ENCODE measurements around the gene MRPL4. TPM values are rescaled to one million over a fixed set of nuclear protein-coding genes. Genes with fewer than 3 reads are reported as not detected.
A peak's percentile ranks its signal among the peaks of the same experiment; 100 is the strongest.

The MRPL4 gene
- total RNA-seq, 1 donor from 2014 or later = 12.9 TPM

GRCh38 chr19:10288662-10289166 lies 36.7 kb downstream of the MRPL4 start:
- DNase-seq (ENCODE audit: low read depth in 2 of 2) = peak; percentile 46 to 54

DNA sequence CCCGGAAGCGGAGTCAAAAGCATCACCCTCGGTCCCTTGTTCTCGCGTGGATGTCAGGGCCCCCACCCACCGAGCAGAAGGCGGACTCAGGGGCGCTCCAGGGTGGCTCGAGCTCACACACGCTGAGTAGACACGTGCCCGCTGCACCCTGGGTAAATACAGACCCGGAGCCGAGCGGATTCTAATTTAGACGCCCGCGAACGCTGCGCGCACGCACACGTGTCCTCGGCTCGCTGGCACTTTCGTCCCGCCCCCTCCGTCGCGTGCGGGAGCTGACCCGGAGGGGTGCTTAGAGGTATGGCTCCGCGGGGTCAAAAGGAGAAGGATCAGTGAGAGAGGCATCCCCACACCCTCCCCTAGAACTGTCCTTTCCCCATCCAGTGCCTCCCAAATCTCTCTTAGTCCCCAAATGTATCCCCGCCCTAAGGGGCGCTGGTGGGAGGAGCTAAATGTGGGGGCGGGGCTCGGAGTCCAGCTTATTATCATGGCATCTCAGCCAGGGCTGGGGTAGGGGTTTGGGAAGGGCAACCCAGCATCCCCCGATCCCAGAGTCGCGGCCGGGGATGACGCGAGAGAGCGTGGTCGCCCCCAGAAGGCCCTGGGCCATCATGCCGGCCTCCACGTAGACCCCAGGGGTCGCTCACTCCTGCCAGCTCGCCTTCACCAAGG lies 37.3 kb downstream of the MRPL4 start:
- peak; percentile 34 to 39 for DNase-seq (ENCODE audit: low read depth in 2 of 2)

- no peak for DNase-seq (ENCODE audit: low read depth in 2 of 2)
Measured at GRCh38 chr19:10289836-10290356, 37.9 kb downstream of the MRPL4 start, which contains the start of gene ICAM5. TSS of gene ICAM5 (plus strand) at chr19:10289952. CDS start at chr19:10290044, 92 bp downstream.

DNA sequence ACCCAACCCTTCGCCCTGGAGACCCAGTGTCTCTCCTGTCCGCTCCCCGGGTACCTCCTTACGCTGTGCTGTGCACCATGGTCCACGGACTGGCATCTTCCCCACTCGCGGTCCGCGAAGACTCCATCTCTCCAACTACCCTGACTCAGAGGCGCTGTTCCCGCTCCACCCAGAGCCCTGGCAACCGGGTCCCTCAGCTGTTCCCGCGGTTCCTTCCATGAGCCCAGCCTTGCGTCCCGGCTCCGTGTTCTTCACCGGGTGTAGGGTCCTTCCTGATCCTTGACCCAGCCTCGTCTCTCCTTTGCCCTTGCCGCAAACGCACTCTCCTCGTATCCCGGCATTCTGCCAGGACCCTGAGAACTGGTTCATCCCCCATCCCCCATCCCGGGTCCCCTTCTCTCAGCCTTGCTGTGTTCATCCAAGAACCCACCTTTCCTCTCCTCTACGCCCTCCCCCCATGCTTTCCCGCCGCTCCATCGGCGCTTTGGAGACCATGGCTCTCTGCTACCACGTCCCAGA lies 38.4 kb downstream of the MRPL4 start:
- no peak for DNase-seq (ENCODE audit: low read depth in 2 of 2)

DNA sequence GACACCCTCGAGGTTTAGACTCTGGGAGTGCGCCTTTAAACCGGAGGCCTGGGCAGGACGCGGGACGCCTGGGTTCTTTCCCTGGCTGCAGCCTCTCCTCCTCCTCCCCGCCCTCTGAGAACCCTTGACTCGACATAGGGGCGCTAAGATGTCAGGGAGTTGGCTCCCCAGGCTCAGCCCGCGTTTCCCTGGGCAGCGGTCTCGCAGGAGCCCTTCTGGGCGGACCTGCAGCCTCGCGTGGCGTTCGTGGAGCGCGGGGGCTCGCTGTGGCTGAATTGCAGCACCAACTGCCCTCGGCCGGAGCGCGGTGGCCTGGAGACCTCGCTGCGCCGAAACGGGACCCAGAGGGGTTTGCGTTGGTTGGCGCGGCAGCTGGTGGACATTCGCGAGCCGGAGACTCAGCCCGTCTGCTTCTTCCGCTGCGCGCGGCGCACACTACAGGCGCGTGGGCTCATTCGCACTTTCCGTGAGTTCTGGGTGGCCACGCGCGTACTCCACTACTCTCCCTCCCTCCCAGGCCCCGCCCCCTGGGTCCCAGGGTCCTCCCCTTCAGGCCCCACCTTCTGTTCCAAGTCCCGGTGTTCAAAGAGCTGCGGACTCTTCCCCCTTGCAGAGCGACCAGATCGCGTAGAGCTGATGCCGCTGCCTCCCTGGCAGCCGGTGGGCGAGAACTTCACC lies 39.0 kb downstream of the MRPL4 start:
- DNase-seq (ENCODE audit: low read depth in 2 of 2) = no peak

- DNase-seq (ENCODE audit: low read depth in 2 of 2) = no peak
Measured at GRCh38 chr19:10291554-10292205, 39.7 kb downstream of the MRPL4 start.

DNA sequence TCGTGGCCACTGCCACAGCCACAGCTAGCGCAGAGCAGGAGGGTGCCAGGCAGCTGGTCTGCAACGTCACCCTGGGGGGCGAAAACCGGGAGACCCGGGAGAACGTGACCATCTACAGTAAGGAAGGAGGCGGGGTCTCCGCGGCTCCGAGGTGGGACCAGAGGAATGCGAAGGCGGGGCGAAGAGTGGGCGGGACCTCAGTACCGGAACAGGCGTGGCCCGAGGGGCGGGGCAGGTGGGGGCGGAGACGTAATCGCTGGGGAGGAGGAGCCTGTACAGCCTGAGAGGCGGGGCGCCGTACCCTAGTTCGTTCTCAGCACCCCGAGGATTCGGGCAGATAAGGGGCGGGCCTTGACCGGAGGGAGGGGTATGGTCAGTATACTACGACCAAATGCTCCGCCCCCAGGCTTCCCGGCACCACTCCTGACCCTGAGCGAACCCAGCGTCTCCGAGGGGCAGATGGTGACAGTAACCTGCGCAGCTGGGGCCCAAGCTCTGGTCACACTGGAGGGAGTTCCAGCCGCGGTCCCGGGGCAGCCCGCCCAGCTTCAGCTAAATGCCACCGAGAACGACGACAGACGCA lies 40.3 kb downstream of the MRPL4 start:
- peak; percentile 50 to 58 for DNase-seq (ENCODE audit: low read depth in 2 of 2)

DNA sequence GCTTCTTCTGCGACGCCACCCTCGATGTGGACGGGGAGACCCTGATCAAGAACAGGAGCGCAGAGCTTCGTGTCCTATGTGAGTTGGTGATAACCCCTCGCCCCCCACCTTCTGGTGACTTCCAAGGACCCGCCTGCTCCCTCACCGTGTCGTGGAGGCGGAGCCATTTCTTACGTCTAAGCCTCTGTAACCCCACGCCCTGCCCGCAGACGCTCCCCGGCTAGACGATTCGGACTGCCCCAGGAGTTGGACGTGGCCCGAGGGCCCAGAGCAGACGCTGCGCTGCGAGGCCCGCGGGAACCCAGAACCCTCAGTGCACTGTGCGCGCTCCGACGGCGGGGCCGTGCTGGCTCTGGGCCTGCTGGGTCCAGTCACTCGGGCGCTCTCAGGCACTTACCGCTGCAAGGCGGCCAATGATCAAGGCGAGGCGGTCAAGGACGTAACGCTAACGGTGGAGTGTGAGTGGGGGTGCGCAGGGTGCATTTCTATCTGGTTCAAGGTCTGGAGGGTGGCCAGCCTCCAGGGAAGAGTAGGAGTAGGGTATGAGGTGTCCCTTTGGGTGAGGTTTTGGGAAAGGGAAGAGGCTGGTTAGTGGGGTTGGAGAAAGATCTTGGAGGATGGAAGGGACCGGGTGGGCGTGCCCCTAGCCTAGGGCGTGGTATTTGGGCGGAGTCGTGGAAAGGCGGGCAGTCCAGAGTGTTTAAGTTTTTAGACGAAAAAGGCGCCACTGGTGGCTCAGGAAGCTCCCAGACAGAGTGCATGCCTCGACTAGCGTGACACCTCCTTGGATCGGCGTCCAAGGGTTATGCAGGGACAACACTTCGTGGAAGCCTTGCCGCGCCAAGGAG lies 41.0 kb downstream of the MRPL4 start:
- DNase-seq (ENCODE audit: low read depth in 2 of 2) = no peak

DNA sequence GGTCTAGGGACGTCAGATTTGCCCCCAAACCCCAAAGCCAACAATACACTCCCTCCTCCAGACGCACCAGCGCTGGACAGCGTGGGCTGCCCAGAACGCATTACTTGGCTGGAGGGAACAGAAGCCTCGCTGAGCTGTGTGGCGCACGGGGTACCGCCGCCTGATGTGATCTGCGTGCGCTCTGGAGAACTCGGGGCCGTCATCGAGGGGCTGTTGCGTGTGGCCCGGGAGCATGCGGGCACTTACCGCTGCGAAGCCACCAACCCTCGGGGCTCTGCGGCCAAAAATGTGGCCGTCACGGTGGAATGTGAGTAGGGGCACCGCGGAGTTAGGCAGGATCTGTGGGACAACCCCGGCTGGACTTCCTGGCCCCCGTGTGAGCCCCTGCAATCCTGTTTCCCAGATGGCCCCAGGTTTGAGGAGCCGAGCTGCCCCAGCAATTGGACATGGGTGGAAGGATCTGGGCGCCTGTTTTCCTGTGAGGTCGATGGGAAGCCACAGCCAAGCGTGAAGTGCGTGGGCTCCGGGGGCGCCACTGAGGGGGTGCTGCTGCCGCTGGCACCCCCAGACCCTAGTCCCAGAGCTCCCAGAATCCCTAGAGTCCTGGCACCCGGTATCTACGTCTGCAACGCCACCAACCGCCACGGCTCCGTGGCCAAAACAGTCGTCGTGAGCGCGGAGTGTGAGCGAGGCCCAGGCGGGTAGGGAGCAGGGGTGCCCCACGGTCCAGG lies 41.8 kb downstream of the MRPL4 start:
- no peak for DNase-seq (ENCODE audit: low read depth in 2 of 2)

GRCh38 chr19:10294368-10294697 lies 42.3 kb downstream of the MRPL4 start:
- DNase-seq (ENCODE audit: low read depth in 2 of 2) = peak in 1 of 2 donors; percentile 32

DNA sequence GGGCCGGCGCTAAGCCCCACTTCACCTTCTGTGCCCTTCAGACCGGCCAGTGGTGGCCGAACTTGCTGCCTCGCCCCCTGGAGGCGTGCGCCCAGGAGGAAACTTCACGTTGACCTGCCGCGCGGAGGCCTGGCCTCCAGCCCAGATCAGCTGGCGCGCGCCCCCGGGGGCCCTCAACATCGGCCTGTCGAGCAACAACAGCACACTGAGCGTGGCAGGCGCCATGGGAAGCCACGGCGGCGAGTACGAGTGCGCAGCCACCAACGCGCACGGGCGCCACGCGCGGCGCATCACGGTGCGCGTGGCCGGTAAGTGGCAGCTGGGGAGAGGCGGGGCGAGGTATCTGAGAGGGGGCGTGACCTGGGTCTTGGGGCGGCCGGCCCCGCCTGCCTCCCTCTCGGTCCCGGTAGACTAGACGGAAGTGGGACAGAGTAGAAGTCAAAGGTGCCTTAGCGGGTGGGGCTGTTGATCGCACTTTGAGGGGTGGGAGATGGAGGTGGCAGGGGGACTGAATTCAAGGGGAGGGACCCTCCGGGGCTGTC lies 43.4 kb downstream of the MRPL4 start:
- peak in 1 of 2 donors; percentile 63 for DNase-seq (ENCODE audit: low read depth in 2 of 2)

DNA sequence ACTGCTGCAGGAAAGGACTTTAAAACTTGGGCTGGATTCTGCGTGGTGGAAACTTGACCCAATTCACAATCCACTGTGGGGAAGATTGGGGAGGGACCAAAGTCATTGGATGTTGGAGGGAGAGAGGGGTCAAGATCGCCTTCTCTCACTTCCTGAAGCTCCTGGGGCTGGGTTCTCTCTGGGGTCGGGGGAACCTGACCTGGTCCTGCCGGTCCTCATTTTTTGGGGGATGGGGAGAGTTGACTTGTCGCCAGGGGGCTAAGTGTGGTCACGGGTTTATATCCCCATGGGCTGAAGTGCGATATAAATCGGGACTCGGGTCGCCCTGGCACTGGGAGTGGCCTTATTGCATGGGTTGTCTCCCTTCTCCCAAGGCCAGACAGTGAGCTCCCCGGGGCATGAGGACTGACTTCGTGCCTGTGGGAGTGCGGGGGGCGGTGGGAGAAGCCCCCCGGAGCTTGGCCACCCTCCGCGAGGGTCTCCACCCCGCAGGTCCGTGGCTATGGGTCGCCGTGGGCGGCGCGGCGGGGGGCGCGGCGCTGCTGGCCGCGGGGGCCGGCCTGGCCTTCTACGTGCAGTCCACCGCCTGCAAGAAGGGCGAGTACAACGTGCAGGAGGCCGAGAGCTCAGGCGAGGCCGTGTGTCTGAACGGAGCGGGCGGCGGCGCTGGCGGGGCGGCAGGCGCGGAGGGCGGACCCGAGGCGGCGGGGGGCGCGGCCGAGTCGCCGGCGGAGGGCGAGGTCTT lies 44.0 kb downstream of the MRPL4 start:
- no peak for DNase-seq (ENCODE audit: low read depth in 2 of 2)

GRCh38 chr19:10299545-10300458 lies 47.8 kb downstream of the MRPL4 start:
- DNase-seq (ENCODE audit: low read depth in 2 of 2) = no peak

- DNase-seq (ENCODE audit: low read depth in 2 of 2) = peak in 1 of 2 donors; percentile 45
Measured at GRCh38 chr19:10305139-10305806, 53.3 kb downstream of the MRPL4 start.

GRCh38 chr19:10306327-10306726 lies 54.3 kb downstream of the MRPL4 start:
- no peak for DNase-seq (ENCODE audit: low read depth in 2 of 2)

- no peak for DNase-seq (ENCODE audit: low read depth in 2 of 2)
Measured at GRCh38 chr19:10309423-10309822, 57.4 kb downstream of the MRPL4 start, which contains the start of gene ZGLP1. TSS of gene ZGLP1 (minus strand) at chr19:10309815.

Data from lung microvascular endothelial cell (primary cell).